ENCODE results near the gene MANBA.

MANBA gene

DNA sequence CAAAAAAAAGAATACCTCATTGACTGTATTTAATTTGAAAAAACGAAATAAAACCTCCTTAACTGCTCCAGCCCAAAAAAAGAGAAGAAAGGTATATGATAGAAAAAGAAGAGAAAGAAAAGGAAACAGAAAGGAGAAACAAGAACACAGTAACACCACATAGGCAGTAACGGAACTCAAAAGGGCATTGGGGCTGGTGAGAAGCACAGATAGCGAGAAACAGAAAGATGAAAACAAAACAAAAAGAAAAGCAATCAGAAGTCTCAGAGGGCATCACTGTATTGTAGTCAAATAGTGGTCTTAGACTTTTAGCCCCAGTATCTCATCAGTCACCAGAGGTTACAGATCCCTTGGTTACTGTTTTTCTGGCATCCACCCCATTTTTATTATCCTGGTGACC lies 171.0 kb downstream of the MANBA start:
- DNase-seq, result no peak

GRCh38 chr4:102586644-102587021 lies 174.1 kb downstream of the MANBA start:
- no peak for DNase-seq

- DNase-seq, result no peak
Measured at GRCh38 chr4:102586002-102586643, 174.6 kb downstream of the MANBA start.

DNA sequence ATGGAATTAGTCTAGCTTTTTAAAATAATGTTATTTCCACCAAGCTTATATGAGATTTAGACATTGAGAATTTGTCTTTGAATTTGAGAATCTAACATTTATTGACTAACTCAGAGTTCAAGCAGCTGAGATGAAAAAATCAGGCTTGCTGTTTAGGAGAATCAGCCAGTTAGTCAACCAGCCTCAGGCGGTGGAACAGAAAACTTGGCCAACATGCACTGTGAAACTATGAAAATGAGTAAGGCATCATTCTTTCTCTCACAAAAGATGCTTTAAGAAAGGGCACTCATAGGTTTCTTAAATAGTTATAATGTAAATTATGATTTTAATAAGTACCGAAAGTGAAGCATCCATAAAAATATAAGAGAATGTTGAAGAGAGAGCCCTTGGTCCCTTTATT lies 175.4 kb downstream of the MANBA start:
- no peak for DNase-seq

GRCh38 chr4:102584091-102584490 lies 176.7 kb downstream of the MANBA start:
- DNase-seq, result no peak

Measured in inflammatory macrophage (primary cell).